H9 (cell line): ENCODE results near the gene OR2K2. TPM values are rescaled to one million over a fixed set of nuclear protein-coding genes. Genes with fewer than 3 reads are reported as not detected.

Source experiments
- total RNA-seq: library from RNA; stranded (reverse); gene quantifications from 2 replicates; pipeline ENCODE4 v1.2.1, GENCODE V29; 2021

Gene OR2K2
- total RNA-seq, 1 experiment from 2014 or later = not detected

Other genes starting within 250 kb of the OR2K2 start
- 106 and 108 TPM in 2 replicates for gene ECPAS, start 154.2 kb upstream of the OR2K2 start, total RNA-seq
- 46.8 and 48.1 TPM in 2 replicates for gene ZNF483, start 195.0 kb upstream of the OR2K2 start, total RNA-seq